GM23338 (cell line): ENCODE measurements around the gene TMTC2.

Source experiments
- CREB1 ChIP-seq: fragments of 250-450 bp; sonication (Bioruptor Pico); IDR thresholded peaks from 2 replicates; pipeline ENCODE4 v1.5.0; 2020; ENCODE audit warnings: low read depth, mild to moderate bottlenecking, moderate library complexity
- EZH2 ChIP-seq: fragments of 200-600 bp; sonication (generic); IDR thresholded peaks from one replicate; pipeline ENCODE4 v1.8.0; 2017; ENCODE audit warnings: antibody characterized with exemption, mild to moderate bottlenecking, low read depth; ENCODE audit not compliant: unreplicated experiment
- EZH2phosphoT487 ChIP-seq: fragments of 200-600 bp; sonication (generic); IDR thresholded peaks from one replicate; pipeline ENCODE4 v1.8.1; 2018; ENCODE audit warnings: antibody characterized with exemption; ENCODE audit not compliant: unreplicated experiment
- JUNB ChIP-seq: IDR thresholded peaks from one replicate; pipeline ENCODE4 v1.6.1; 2016; ENCODE audit warnings: antibody characterized with exemption; ENCODE audit not compliant: unreplicated experiment
- NANOG ChIP-seq: IDR thresholded peaks from 2 replicates; pipeline ENCODE4 v1.6.1; 2016; ENCODE audit warnings: antibody characterized with exemption, borderline replicate concordance
- POLR2AphosphoS5 ChIP-seq: IDR thresholded peaks from 2 replicates; pipeline ENCODE4 v1.6.1; 2016; ENCODE audit warnings: antibody characterized with exemption, low read depth
- STAT1 ChIP-seq: IDR thresholded peaks from one replicate; pipeline ENCODE4 v1.6.1; 2016; ENCODE audit warnings: antibody characterized with exemption; ENCODE audit not compliant: unreplicated experiment
- TF ChIP-seq, protein P1 (sequence below): IDR thresholded peaks from one replicate; pipeline ENCODE4 v1.6.1; 2018; ENCODE audit warnings: antibody characterized with exemption; ENCODE audit not compliant: unreplicated experiment
- TF ChIP-seq, protein P2 (sequence below), 2 experiments: fragments of 200-600 bp in 1 of 2; sonication (generic) in 1 of 2; conservative IDR thresholded peaks; 2 replicates each; pipeline versions ENCODE4 v1.5.1 to v1.6.1; 2016 to 2017; ENCODE audit warnings: antibody characterized with exemption in 2 of 2, low read depth in 2 of 2, mild to moderate bottlenecking in 2 of 2, moderate library complexity in 1 of 2
- TF ChIP-seq, protein P3 (sequence below): IDR thresholded peaks from 2 replicates; pipeline ENCODE4 v1.6.1; 2016; ENCODE audit warnings: antibody characterized with exemption

DNA sequence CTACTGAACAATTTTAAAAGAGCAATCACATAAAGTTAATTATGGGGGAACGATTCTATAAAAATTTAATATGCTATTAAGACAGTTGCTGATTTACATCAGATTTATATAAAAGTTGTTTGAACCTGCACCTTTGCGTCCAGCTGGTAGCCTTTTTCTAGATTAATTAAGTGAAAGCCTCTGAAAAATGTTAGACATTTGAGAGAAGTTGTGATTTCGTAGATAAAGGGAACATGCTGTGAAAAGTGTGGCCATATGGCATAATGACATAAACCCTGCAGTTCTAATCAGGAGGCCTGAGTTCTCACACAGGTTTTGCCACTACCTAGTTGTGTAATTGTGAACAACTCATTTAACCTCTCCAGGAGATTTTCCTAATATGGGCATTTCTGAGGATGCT, 187.2 kb downstream of the TMTC2 start:
- TF ChIP-seq, protein P1, sequence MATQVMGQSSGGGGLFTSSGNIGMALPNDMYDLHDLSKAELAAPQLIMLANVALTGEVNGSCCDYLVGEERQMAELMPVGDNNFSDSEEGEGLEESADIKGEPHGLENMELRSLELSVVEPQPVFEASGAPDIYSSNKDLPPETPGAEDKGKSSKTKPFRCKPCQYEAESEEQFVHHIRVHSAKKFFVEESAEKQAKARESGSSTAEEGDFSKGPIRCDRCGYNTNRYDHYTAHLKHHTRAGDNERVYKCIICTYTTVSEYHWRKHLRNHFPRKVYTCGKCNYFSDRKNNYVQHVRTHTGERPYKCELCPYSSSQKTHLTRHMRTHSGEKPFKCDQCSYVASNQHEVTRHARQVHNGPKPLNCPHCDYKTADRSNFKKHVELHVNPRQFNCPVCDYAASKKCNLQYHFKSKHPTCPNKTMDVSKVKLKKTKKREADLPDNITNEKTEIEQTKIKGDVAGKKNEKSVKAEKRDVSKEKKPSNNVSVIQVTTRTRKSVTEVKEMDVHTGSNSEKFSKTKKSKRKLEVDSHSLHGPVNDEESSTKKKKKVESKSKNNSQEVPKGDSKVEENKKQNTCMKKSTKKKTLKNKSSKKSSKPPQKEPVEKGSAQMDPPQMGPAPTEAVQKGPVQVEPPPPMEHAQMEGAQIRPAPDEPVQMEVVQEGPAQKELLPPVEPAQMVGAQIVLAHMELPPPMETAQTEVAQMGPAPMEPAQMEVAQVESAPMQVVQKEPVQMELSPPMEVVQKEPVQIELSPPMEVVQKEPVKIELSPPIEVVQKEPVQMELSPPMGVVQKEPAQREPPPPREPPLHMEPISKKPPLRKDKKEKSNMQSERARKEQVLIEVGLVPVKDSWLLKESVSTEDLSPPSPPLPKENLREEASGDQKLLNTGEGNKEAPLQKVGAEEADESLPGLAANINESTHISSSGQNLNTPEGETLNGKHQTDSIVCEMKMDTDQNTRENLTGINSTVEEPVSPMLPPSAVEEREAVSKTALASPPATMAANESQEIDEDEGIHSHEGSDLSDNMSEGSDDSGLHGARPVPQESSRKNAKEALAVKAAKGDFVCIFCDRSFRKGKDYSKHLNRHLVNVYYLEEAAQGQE = no peak
- no peak for TF ChIP-seq EZH2
- no peak for TF ChIP-seq POLR2AphosphoS5
- TF ChIP-seq, protein P2, sequence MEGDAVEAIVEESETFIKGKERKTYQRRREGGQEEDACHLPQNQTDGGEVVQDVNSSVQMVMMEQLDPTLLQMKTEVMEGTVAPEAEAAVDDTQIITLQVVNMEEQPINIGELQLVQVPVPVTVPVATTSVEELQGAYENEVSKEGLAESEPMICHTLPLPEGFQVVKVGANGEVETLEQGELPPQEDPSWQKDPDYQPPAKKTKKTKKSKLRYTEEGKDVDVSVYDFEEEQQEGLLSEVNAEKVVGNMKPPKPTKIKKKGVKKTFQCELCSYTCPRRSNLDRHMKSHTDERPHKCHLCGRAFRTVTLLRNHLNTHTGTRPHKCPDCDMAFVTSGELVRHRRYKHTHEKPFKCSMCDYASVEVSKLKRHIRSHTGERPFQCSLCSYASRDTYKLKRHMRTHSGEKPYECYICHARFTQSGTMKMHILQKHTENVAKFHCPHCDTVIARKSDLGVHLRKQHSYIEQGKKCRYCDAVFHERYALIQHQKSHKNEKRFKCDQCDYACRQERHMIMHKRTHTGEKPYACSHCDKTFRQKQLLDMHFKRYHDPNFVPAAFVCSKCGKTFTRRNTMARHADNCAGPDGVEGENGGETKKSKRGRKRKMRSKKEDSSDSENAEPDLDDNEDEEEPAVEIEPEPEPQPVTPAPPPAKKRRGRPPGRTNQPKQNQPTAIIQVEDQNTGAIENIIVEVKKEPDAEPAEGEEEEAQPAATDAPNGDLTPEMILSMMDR (conservative IDR thresholded peaks at IDR 0.05; ENCODE audit: low read depth in 2 of 2) = no peak
- no peak for TF ChIP-seq CREB1
- TF ChIP-seq EZH2phosphoT487 = no peak
- TF ChIP-seq, protein P3, sequence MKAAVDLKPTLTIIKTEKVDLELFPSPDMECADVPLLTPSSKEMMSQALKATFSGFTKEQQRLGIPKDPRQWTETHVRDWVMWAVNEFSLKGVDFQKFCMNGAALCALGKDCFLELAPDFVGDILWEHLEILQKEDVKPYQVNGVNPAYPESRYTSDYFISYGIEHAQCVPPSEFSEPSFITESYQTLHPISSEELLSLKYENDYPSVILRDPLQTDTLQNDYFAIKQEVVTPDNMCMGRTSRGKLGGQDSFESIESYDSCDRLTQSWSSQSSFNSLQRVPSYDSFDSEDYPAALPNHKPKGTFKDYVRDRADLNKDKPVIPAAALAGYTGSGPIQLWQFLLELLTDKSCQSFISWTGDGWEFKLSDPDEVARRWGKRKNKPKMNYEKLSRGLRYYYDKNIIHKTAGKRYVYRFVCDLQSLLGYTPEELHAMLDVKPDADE = no peak
- TF ChIP-seq JUNB = no peak
- no peak for TF ChIP-seq STAT1
- TF ChIP-seq NANOG = no peak
